Measurements from ENCODE around the gene PTPN6. TPM values are rescaled to one million over a fixed set of nuclear protein-coding genes. Genes with fewer than 3 reads are reported as not detected.

PTPN6 gene
- total RNA-seq, 1 experiment from 2014 or later = 47.7 TPM

DNA sequence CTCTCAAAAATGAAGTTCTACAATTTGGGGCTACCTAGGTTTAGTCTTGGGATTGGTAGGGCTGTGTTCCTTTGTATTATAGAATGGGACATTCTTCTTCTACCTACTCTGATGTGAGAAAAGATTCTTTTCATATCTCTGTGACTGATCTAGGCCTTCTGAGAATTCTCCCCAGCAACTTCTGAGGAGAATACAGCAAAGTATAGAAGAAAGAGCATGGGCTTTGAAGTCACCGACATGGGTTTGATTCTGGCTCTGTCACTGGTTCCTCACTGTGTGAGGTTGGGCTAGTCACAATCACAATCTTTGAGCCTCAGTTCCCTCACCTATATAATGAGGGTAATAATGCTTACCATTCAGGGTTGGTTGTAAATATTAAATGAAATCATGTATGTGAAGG, 18.4 kb upstream of the PTPN6 start (continued):
- TF ChIP-seq, protein P1, sequence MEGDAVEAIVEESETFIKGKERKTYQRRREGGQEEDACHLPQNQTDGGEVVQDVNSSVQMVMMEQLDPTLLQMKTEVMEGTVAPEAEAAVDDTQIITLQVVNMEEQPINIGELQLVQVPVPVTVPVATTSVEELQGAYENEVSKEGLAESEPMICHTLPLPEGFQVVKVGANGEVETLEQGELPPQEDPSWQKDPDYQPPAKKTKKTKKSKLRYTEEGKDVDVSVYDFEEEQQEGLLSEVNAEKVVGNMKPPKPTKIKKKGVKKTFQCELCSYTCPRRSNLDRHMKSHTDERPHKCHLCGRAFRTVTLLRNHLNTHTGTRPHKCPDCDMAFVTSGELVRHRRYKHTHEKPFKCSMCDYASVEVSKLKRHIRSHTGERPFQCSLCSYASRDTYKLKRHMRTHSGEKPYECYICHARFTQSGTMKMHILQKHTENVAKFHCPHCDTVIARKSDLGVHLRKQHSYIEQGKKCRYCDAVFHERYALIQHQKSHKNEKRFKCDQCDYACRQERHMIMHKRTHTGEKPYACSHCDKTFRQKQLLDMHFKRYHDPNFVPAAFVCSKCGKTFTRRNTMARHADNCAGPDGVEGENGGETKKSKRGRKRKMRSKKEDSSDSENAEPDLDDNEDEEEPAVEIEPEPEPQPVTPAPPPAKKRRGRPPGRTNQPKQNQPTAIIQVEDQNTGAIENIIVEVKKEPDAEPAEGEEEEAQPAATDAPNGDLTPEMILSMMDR (IDR thresholded peaks at IDR 0.05 in 2 of 3, conservative IDR thresholded peaks at IDR 0.05 in 1 of 3; ENCODE audit: borderline replicate concordance in 1 of 3, insufficient read depth in 1 of 3, low read depth in 2 of 3, low read length in 2 of 3) = no peak

DNA sequence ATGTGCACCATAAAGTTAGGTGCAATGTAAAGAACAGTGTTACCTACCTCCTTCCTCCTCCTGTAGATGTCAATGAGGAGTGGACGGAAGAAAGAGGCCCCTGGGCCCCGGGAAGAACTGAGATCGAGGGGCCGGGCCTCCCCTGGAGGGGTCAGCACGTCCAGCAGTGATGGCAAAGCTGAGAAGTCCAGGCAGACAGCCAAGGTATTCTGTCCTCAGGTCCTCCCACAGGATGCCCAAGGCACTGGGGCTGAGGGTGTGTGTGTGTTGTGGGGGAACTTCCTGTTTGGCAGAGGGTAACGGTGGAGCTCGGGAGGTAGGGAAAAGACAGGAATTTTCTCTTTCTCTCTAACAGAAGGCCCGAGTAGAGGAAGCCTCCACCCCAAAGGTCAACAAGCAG, 17.0 kb upstream of the PTPN6 start:
- no TSS peak for BruUV-seq (replicated peaks)
- no peaks in the 10 kb centered on the region for H3K9me3 ChIP-seq (ENCODE audit: control insufficient read depth in 1 of 2, insufficient read depth in 1 of 2, low read depth in 1 of 2, low read length in 2 of 2)
- TF ChIP-seq EZH2phosphoT487 (IDR thresholded peaks at IDR 0.05; ENCODE audit: borderline replicate concordance) (no peak), CEBPB (IDR thresholded peaks at IDR 0.05; ENCODE audit: low read depth) (no peak), EGR1 (IDR thresholded peaks at IDR 0.05; ENCODE audit: low read depth) (no peak)
- DNase-seq (ENCODE audit: low read depth, low spot score) (no peak), ATAC-seq (no peak)
- ChIA-PET POLR2A (interaction anchor here (1.2 to 3.4 kb wide), 4 partner anchors 9 to 65 kb away, joined by 3 to 22 read pairs (median 4); partner anchors contain the start of genes C12orf57 and RNU7-1), CTCF (interaction anchor here (1.0 kb wide), 1 partner anchor 65 kb away, joined by 3 read pairs; no protein-coding TSS in a partner anchor), RAD21 (ENCODE audit: low non-redundant PET in 1 of 2, low total read pairs in 2 of 2, uncharacterized antibody in 2 of 2, unreplicated experiment in 2 of 2) (no interaction called here)
- peak overlapping the region; percentile 33; the same call in 1 of the 2 replicates for H3K27ac ChIP-seq (ENCODE audit: low read depth, low read length)
- H4K20me1 ChIP-seq (ENCODE audit: insufficient read depth) = no peaks in the 10 kb centered on the region
- peaks cover 12 to 34% of the 10 kb centered on the region in 2 experiments; a peak in 3 of 4 replicates for H3K36me3 ChIP-seq (ENCODE audit: control insufficient read depth in 1 of 2, insufficient read depth in 2 of 2, low read length in 2 of 2)
- H3K4me1 ChIP-seq (ENCODE audit: control insufficient read depth in 1 of 2, insufficient read depth in 2 of 2, low read length in 2 of 2) = peaks cover 10 to 37% of the 10 kb centered on the region in 2 experiments
- H3K9ac ChIP-seq (ENCODE audit: low read length) = 0 out of 2 replicates have a peak overlapping the region, but pooled peaks have one; percentile 23
- H2AFZ ChIP-seq (ENCODE audit: low read depth, low read length, poor library complexity, severe bottlenecking) = no peak overlapping the region
- H3K27me3 ChIP-seq (ENCODE audit: insufficient read depth, low read length) = no peaks in the 10 kb centered on the region
- no peak overlapping the region for H3K4me3 ChIP-seq (replicated peaks in 1 of 2; ENCODE audit: low read depth in 1 of 2, low read length in 2 of 2)
- H3K9me2 ChIP-seq (ENCODE audit: insufficient read depth) = no peaks in the 10 kb centered on the region
- H3K79me2 ChIP-seq (ENCODE audit: insufficient read depth, low read length) = peaks cover 52% of the 10 kb centered on the region
- intact Hi-C loops (cut with micrococcal nuclease) = no loop called here
- no peak overlapping the region for H3K4me2 ChIP-seq (ENCODE audit: low read length)

Data from HCT116 (cell line).